WTC11 (cell line): ENCODE data around the gene PAK5. TPM values are rescaled to one million over a fixed set of nuclear protein-coding genes. Genes with fewer than 3 reads are reported as not detected.

Experiments used
- ATAC-seq: fragments of 200-7000 bp; cut with Tn5 transposase; 2 replicates; pipeline ENCODE4 v1.10.0; 2021; ENCODE audit warnings: mild to moderate bottlenecking, moderate library complexity
- CTCF ChIA-PET: fragments of 300-600 bp; sonication (Branson Sonifier 250); formaldehyde crosslinking; loops from one replicate; lab custom pipeline; 2021; ENCODE audit warnings: antibody characterized with exemption; lab: Charles Lee
- POLR2A ChIA-PET: fragments of 350-600 bp; sonication (Branson Sonifier 250); formaldehyde crosslinking; loops from one replicate; lab custom pipeline; 2021; ENCODE audit warnings: antibody characterized with exemption; lab: Charles Lee
- DNase-seq: peaks from one replicate; pipeline ENCODE4 v3.0.0; 2021; ENCODE audit warnings: low spot score
- H3K27ac Mint-ChIP-seq: 2 replicates; pipeline ENCODE4 v1.8.0; 2021; ENCODE audit warnings: mixed read lengths
- H3K27me3 Mint-ChIP-seq: 2 replicates; pipeline ENCODE4 v1.8.0; 2021; ENCODE audit warnings: low read depth, mild to moderate bottlenecking, moderate library complexity, mixed read lengths
- H3K36me3 Mint-ChIP-seq: 2 replicates; pipeline ENCODE4 v1.8.0; 2021; ENCODE audit warnings: mixed read lengths
- H3K4me1 Mint-ChIP-seq: 2 replicates; pipeline ENCODE4 v1.8.0; 2022; ENCODE audit warnings: mixed read lengths
- H3K4me3 Mint-ChIP-seq: 2 replicates; pipeline ENCODE4 v1.8.0; 2021; ENCODE audit warnings: mild to moderate bottlenecking, moderate library complexity, mixed read lengths
- H3K9me3 Mint-ChIP-seq: 2 replicates; pipeline ENCODE4 v1.8.0; 2021; ENCODE audit warnings: mixed read lengths
- AFF4 ChIP-seq: sonication (generic); formaldehyde crosslinking; IDR thresholded peaks from 2 replicates; pipeline ENCODE4 v1.8.1; 2023; ENCODE audit warnings: mild to moderate bottlenecking, missing genetic modification reagents, borderline replicate concordance
- AR ChIP-seq: fragments of 250-450 bp; sonication (Bioruptor Pico); IDR thresholded peaks from 2 replicates; pipeline ENCODE4 v1.9.0; 2021; ENCODE audit warnings: mild to moderate bottlenecking
- CDX4 ChIP-seq: fragments of 250-450 bp; sonication (Bioruptor Pico); IDR thresholded peaks from 2 replicates; pipeline ENCODE4 v1.9.0; 2021; ENCODE audit warnings: moderate library complexity, mild to moderate bottlenecking, inconsistent platforms, borderline replicate concordance
- E2F4 ChIP-seq: sonication (generic); formaldehyde crosslinking; IDR thresholded peaks from 2 replicates; pipeline ENCODE4 v1.8.1; 2022; ENCODE audit warnings: low read depth, mild to moderate bottlenecking, moderate library complexity, missing genetic modification reagents, borderline replicate concordance
- JAZF1 ChIP-seq: fragments of 250-450 bp; sonication (Bioruptor Pico); IDR thresholded peaks from 2 replicates; pipeline ENCODE4 v1.9.0; 2021; ENCODE audit warnings: moderate library complexity, mild to moderate bottlenecking, inconsistent platforms
- KAT7 ChIP-seq: sonication (generic); formaldehyde crosslinking; IDR thresholded peaks from 2 replicates; pipeline ENCODE4 v1.8.1; 2023; ENCODE audit warnings: missing genetic modification reagents, mild to moderate bottlenecking, borderline replicate concordance
- NFATC4 ChIP-seq: fragments of 250-450 bp; sonication (Bioruptor Pico); IDR thresholded peaks from 2 replicates; pipeline ENCODE4 v1.9.0; 2021; ENCODE audit warnings: mild to moderate bottlenecking
- OVOL2 ChIP-seq: fragments of 250-450 bp; sonication (Bioruptor Pico); IDR thresholded peaks from 2 replicates; pipeline ENCODE4 v1.9.0; 2021; ENCODE audit warnings: mild to moderate bottlenecking, borderline replicate concordance
- PRDM15 ChIP-seq: sonication (generic); formaldehyde crosslinking; IDR thresholded peaks from 2 replicates; pipeline ENCODE4 v1.8.0; 2022; ENCODE audit warnings: missing genetic modification reagents
- SMAD4 ChIP-seq: sonication (generic); formaldehyde crosslinking; IDR thresholded peaks from 2 replicates; pipeline ENCODE4 v1.8.0; 2022; ENCODE audit warnings: mild to moderate bottlenecking, missing genetic modification reagents
- USF1 ChIP-seq: sonication (generic); formaldehyde crosslinking; IDR thresholded peaks from 2 replicates; pipeline ENCODE4 v1.8.0; 2022; ENCODE audit warnings: mild to moderate bottlenecking, missing genetic modification reagents
- ZBTB43 ChIP-seq: sonication (generic); formaldehyde crosslinking; IDR thresholded peaks from 2 replicates; pipeline ENCODE4 v1.8.1; 2023; ENCODE audit warnings: mild to moderate bottlenecking, missing genetic modification reagents
- ZNF121 ChIP-seq: sonication (generic); formaldehyde crosslinking; IDR thresholded peaks from 2 replicates; pipeline ENCODE4 v1.8.0; 2023; ENCODE audit warnings: missing genetic modification reagents
- ZNF423 ChIP-seq: fragments of 250-450 bp; sonication (Bioruptor Pico); IDR thresholded peaks from 2 replicates; pipeline ENCODE4 v2.1.2; 2022; ENCODE audit warnings: mild to moderate bottlenecking, moderate library complexity
- ZNF425 ChIP-seq: fragments of 250-450 bp; sonication (Bioruptor Pico); conservative IDR thresholded peaks from 2 replicates; pipeline ENCODE4 v1.9.0; 2021; ENCODE audit warnings: mild to moderate bottlenecking
- total RNA-seq: library from RNA; stranded (reverse); gene quantifications from 3 replicates; pipeline ENCODE4 v1.2.3, GENCODE V29; 2021

PAK5 gene
- total RNA-seq, 1 experiment from 2014 or later: 0.31 TPM

- Mint-ChIP-seq H3K27me3 (no peaks in the 10 kb centered on the region), H3K4me3 (no peak overlapping the region), H3K27ac (no peak overlapping the region), H3K4me1 (no peaks in the 10 kb centered on the region), H3K36me3 (peaks cover 5% of the 10 kb centered on the region), H3K9me3 (peaks cover 12% of the 10 kb centered on the region)
- DNase-seq (no peak), ATAC-seq (no peak)
- POLR2A ChIA-PET: no interaction called here
- CTCF ChIA-PET: no interaction called here
- TF ChIP-seq AFF4: no peak
- no peak for TF ChIP-seq NFATC4 (CRISPR knock-in tag)
- no peak for TF ChIP-seq CDX4 (CRISPR knock-in tag)
- no peak for TF ChIP-seq KAT7 (CRISPR knock-in tag)
- no peak for TF ChIP-seq SMAD4 (CRISPR knock-in tag)
- no peak for TF ChIP-seq PRDM15
- no peak for TF ChIP-seq ZNF425 (CRISPR knock-in tag)
- no peak for TF ChIP-seq ZNF423 (CRISPR knock-in tag)
- no peak for TF ChIP-seq OVOL2 (CRISPR knock-in tag)
- no peak for TF ChIP-seq JAZF1 (CRISPR knock-in tag)
- no peak for TF ChIP-seq AR (CRISPR knock-in tag)
- TF ChIP-seq ZNF121 (CRISPR knock-in tag): no peak
- no peak for TF ChIP-seq USF1
- TF ChIP-seq ZBTB43: no peak
- TF ChIP-seq E2F4: no peak
Observed at GRCh38 chr20:9741996-9742395, 96.9 kb downstream of the PAK5 start.
